ENCODE data around the gene SPOCK1.

DNA sequence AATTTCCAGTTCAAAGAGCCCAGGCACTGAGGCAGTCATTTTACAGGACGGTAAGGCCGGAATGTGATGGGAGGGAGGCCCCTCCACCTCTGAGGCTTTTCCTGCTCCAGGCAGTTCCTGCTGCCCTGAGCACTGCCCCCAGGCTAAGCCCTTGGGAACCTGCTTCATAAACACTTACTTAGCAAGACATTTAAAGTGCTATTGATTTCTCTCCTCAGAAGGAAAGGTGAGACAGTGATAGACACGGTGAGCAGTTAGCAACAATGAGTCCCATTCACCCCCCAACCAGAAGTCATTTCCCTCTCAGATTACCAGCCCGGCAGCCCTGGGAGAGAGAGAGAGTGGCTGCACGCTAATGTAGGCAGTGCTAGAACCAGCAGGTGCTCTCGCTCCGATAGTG is 462.5 kb downstream of the SPOCK1 start:
- TF ChIP-seq POLR2A (IDR thresholded peaks at IDR 0.05), result no peak
- TF ChIP-seq, protein P1, sequence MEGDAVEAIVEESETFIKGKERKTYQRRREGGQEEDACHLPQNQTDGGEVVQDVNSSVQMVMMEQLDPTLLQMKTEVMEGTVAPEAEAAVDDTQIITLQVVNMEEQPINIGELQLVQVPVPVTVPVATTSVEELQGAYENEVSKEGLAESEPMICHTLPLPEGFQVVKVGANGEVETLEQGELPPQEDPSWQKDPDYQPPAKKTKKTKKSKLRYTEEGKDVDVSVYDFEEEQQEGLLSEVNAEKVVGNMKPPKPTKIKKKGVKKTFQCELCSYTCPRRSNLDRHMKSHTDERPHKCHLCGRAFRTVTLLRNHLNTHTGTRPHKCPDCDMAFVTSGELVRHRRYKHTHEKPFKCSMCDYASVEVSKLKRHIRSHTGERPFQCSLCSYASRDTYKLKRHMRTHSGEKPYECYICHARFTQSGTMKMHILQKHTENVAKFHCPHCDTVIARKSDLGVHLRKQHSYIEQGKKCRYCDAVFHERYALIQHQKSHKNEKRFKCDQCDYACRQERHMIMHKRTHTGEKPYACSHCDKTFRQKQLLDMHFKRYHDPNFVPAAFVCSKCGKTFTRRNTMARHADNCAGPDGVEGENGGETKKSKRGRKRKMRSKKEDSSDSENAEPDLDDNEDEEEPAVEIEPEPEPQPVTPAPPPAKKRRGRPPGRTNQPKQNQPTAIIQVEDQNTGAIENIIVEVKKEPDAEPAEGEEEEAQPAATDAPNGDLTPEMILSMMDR (IDR thresholded peaks at IDR 0.05), result no peak

Measured in transverse colon (tissue), 3 donors.